ENCODE measurements around the gene MDH2. TPM values are rescaled to one million over a fixed set of nuclear protein-coding genes. Genes with fewer than 3 reads are reported as not detected.
"Not testable (repeated sequence)": the region's sequence is repeated elsewhere in the genome, so short reads cannot be mapped to it uniquely, and the experiment has no call there.

The MDH2 gene
- total RNA-seq, 1 donor from 2014 or later: 507 TPM

GRCh38 chr7:76050545-76050944 lies 2.6 kb downstream of the MDH2 start:
- Histone ChIP-seq H3K36me3 (peaks cover 21% of the 10 kb centered on the region), H3K27ac (replicated peaks) (peak overlapping the region; percentile 96), H3K27me3 (ENCODE audit: low read depth) (no peaks in the 10 kb centered on the region), H3K4me3 (no peak overlapping the region), H3K9me3 (replicated peaks) (no peaks in the 10 kb centered on the region), H3K4me1 (peaks cover 95% of the 10 kb centered on the region)
- intact Hi-C loops (cut with micrococcal nuclease): no loop called here
- no peak for DNase-seq
- TF ChIP-seq, protein P1, sequence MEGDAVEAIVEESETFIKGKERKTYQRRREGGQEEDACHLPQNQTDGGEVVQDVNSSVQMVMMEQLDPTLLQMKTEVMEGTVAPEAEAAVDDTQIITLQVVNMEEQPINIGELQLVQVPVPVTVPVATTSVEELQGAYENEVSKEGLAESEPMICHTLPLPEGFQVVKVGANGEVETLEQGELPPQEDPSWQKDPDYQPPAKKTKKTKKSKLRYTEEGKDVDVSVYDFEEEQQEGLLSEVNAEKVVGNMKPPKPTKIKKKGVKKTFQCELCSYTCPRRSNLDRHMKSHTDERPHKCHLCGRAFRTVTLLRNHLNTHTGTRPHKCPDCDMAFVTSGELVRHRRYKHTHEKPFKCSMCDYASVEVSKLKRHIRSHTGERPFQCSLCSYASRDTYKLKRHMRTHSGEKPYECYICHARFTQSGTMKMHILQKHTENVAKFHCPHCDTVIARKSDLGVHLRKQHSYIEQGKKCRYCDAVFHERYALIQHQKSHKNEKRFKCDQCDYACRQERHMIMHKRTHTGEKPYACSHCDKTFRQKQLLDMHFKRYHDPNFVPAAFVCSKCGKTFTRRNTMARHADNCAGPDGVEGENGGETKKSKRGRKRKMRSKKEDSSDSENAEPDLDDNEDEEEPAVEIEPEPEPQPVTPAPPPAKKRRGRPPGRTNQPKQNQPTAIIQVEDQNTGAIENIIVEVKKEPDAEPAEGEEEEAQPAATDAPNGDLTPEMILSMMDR (IDR thresholded peaks at IDR 0.05; ENCODE audit: borderline replicate concordance): no peak

GRCh38 chr7:76051840-76052239 lies 3.9 kb downstream of the MDH2 start:
- no peak overlapping the region for H3K4me3 ChIP-seq
- intact Hi-C loops (cut with micrococcal nuclease): no loop called here
- no peak for DNase-seq
- no peaks in the 10 kb centered on the region for H3K27me3 ChIP-seq (ENCODE audit: low read depth)
- H3K9me3 ChIP-seq (replicated peaks): no peaks in the 10 kb centered on the region
- peaks cover 33% of the 10 kb centered on the region for H3K36me3 ChIP-seq
- peak overlapping the region; percentile 47 for H3K27ac ChIP-seq (replicated peaks)
- H3K4me1 ChIP-seq: peaks cover 91% of the 10 kb centered on the region
- TF ChIP-seq, protein P1 (IDR thresholded peaks at IDR 0.05; ENCODE audit: borderline replicate concordance): no peak

- H3K27me3 ChIP-seq (ENCODE audit: low read depth); H3K9me3 ChIP-seq (replicated peaks); DNase-seq; intact Hi-C loops (cut with micrococcal nuclease); H3K4me3 ChIP-seq: not testable (repeated sequence)
- Histone ChIP-seq H3K27ac (replicated peaks) (peak overlapping the region; percentile 25), H3K36me3 (peaks cover 41% of the 10 kb centered on the region), H3K4me1 (peaks cover 91% of the 10 kb centered on the region)
Observed at GRCh38 chr7:76052681-76053080, 4.8 kb downstream of the MDH2 start.

DNA sequence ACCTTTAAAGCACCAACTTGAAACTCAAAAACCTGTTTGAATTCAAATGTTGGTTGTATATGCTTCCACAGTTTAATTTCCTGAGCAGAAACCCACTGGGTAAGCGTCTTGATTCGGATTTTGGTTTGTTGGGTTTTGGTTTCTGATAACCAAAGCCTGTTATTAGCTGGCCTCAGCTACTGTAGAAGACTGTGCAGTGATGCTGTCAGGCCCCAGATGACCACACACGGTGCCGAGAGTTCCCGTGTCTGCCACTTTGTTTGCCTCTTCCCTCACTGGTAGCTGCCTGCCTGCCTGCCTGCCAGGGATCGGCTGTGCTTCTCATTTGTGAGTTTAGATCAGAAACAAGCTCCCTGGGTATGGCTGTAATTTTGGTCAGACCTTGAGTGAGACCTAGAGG lies 5.6 kb downstream of the MDH2 start:
- intact Hi-C loops (cut with micrococcal nuclease): no loop called here

DNA sequence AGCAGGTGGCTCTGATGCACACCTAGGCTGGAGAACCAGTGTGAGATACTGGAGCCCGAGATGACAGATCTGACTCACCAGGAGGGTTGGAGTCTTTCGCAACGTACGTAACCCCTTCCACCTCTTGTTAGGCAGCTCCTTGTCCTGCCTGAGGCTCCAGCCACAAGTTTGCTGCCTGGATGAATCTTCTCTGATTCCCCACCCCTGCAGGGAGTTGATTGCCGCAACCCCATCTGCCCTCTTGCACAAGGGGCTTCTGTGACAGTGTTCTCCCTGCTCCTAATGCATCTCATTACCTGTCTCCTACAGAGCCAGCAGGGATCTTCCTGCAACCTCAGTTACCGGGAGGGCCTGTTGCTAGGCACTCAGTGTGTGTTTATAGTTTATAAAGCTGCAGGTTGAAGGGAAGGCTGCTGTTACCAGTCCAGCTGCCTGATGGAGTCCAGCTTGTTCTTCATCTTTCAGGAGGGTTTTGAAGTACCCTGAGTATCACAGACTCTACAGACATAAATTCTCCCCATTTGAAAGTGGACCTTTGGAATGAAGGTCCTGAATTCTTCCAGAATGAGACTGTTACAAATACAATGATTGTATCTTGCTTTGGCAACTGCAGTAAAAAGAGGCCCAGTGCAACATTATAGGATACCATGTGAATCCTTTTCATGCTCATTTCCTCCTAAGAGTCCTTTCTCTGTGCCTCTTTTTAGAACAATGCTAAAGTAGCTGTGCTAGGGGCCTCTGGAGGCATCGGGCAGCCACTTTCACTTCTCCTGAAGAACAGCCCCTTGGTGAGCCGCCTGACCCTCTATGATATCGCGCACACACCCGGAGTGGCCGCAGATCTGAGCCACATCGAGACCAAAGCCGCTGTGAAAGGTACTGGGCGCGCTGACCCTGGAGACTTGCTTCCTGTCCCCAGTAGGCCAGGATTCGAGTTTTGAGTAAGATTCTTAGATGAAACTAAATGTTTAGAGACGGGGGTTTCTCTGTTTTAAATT lies 6.5 kb downstream of the MDH2 start:
- H3K27ac ChIP-seq (replicated peaks): peak overlapping the region; percentile 25
- peaks cover 59% of the 10 kb centered on the region for H3K36me3 ChIP-seq
- H3K9me3 ChIP-seq (replicated peaks): no peaks in the 10 kb centered on the region
- intact Hi-C loops (cut with micrococcal nuclease): no loop called here
- H3K27me3 ChIP-seq (ENCODE audit: low read depth): no peaks in the 10 kb centered on the region
- no peak overlapping the region for H3K4me3 ChIP-seq
- TF ChIP-seq, protein P1 (IDR thresholded peaks at IDR 0.05; ENCODE audit: borderline replicate concordance): no peak
- H3K4me1 ChIP-seq: peaks cover 80% of the 10 kb centered on the region
- DNase-seq: no peak

More for the DNA sequence above, 5.6 kb downstream of the MDH2 start:
- H3K4me1 ChIP-seq: peaks cover 90% of the 10 kb centered on the region
- peaks cover 49% of the 10 kb centered on the region for H3K36me3 ChIP-seq
- peak overlapping the region; percentile 25 for H3K27ac ChIP-seq (replicated peaks)
- no peaks in the 10 kb centered on the region for H3K27me3 ChIP-seq (ENCODE audit: low read depth)
- DNase-seq: no peak
- no peaks in the 10 kb centered on the region for H3K9me3 ChIP-seq (replicated peaks)
- TF ChIP-seq, protein P1 (IDR thresholded peaks at IDR 0.05; ENCODE audit: borderline replicate concordance): no peak
- H3K4me3 ChIP-seq: no peak overlapping the region

DNA sequence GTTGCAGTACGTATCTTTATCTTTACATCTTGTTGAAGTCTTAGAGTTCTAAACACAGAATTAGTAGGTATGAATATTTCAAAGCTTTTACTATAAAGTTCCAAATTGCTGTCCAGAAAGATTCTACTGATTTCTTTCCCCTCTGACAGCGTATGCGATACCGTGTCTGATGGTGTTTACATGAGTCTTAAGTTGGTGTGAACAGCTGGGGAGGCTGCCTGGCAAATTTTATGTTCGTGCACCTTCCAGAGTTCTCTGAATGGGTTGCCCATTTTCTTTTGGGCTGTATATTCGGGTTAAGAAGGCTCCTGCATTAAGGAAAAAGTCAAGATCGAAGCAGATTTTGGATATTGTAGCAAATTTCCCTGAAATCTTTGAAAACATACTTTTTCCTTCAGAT lies 8.3 kb downstream of the MDH2 start:
- intact Hi-C loops (cut with micrococcal nuclease): no loop called here

More for the DNA sequence above, 8.3 kb downstream of the MDH2 start:
- Histone ChIP-seq H3K36me3 (peaks cover 71% of the 10 kb centered on the region), H3K4me1 (peaks cover 78% of the 10 kb centered on the region), H3K27ac (replicated peaks) (no peak overlapping the region), H3K27me3 (ENCODE audit: low read depth) (no peaks in the 10 kb centered on the region), H3K9me3 (replicated peaks) (no peaks in the 10 kb centered on the region), H3K4me3 (no peak overlapping the region)
- DNase-seq: no peak
- TF ChIP-seq, protein P1 (IDR thresholded peaks at IDR 0.05; ENCODE audit: borderline replicate concordance): no peak
